Body of pancreas (tissue), 4 donors: ENCODE data around the gene COL19A1. TPM values are rescaled to one million over a fixed set of nuclear protein-coding genes. Genes with fewer than 3 reads are reported as not detected.

ENCODE experiments used
- ATAC-seq: fragments of 150-250 bp; one replicate; pipeline ENCODE4 v1.9.1; 2016
- DNase-seq, 4 donors: peaks; one replicate each; pipeline ENCODE4 v3.0.0-alpha.2; 2019
- H3K27ac ChIP-seq, 4 donors: fragments of 200-600 bp; sonication (generic); 1 replicate in 3 of 4; 2 replicates in 1 of 4; pipeline versions ENCODE4 v1.5.1 to v1.6.1; 2016 to 2019; ENCODE audit warnings: mild to moderate bottlenecking in 1 of 4, mixed read lengths in 1 of 4, moderate library complexity in 1 of 4
- H3K27me3 ChIP-seq, 2 donors: fragments of 200-600 bp; sonication (generic); one replicate each; pipeline ENCODE4 v1.6.0; 2016; ENCODE audit warnings: mild to moderate bottlenecking in 1 of 2
- H3K36me3 ChIP-seq, 2 donors: fragments of 200-600 bp; sonication (generic); replicated peaks in 1 of 2; 2 replicates each; pipeline ENCODE4 v1.5.1; 2016; ENCODE audit warnings: low read depth in 2 of 2; ENCODE audit not compliant: insufficient read depth in 1 of 2
- H3K4me1 ChIP-seq: fragments of 200-600 bp; sonication (generic); one replicate; pipeline ENCODE4 v1.6.0; 2016
- H3K4me3 ChIP-seq, 2 donors: fragments of 200-600 bp; sonication (generic); 1 replicate in 1 of 2; 2 replicates in 1 of 2; pipeline ENCODE4 v1.5.1; 2016 to 2019
- H3K9me3 ChIP-seq, 3 donors: fragments of 200-600 bp; sonication (generic); 1 replicate in 2 of 3; 2 replicates in 1 of 3; pipeline ENCODE4 v1.5.1; 2016
- POLR2A ChIP-seq, 3 donors: fragments of 450-650 bp; IDR thresholded peaks; one replicate each; pipeline ENCODE4 v1.6.1; 2016; ENCODE audit warnings: antibody characterized with exemption in 3 of 3, mild to moderate bottlenecking in 2 of 3
- WGBS, 2 donors: methylation state at CpG; one replicate each; pipeline ENCODE4 v1.1.5; 2017; 5-methylcytosine and 5-hydroxymethylcytosine counted together
- intact Hi-C: fragments of 100-400 bp; cut with DNase I; formaldehyde crosslinking; loops from one replicate; pipeline ENCODE4 v1.15.1; 2023
- total RNA-seq, 2 donors: library from RNA; depleted of rRNA; stranded (reverse); fragments of >200 nt; gene quantifications; one replicate each; pipeline ENCODE4 v1.1.0, GENCODE V29; 2016
- TF ChIP-seq, protein P1 (sequence below), 7 experiments: fragments of 450-650 bp in 4 of 7; fragments of 200-600 bp in 3 of 7; sonication (generic) in 3 of 7; IDR thresholded peaks; one replicate each; pipeline ENCODE4 v1.5.1; 2016 to 2019; ENCODE audit warnings: antibody characterized with exemption in 7 of 7

COL19A1 gene
- total RNA-seq, 2 donors from 2014 or later = 0.26 to 1.6 TPM

DNA sequence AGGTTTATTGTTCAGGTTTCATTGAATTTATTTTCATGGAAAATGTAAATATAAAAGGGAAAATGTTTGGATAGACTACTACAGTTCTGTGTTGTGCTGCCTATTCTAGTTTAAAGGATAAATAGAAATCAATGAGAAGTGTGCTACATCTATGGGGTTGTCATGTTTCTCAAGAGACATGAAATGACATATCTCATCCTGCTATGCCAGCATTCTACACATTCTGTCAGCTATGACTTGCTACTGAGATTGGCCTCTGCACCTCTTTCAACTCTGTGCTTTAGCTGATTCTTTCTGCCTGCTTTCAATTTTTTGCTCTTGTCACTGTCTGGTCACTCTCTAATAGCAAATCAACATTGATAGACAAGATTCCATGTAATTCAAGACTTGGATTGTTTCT lies 33.8 kb upstream of the COL19A1 start:
- TF ChIP-seq, protein P1, sequence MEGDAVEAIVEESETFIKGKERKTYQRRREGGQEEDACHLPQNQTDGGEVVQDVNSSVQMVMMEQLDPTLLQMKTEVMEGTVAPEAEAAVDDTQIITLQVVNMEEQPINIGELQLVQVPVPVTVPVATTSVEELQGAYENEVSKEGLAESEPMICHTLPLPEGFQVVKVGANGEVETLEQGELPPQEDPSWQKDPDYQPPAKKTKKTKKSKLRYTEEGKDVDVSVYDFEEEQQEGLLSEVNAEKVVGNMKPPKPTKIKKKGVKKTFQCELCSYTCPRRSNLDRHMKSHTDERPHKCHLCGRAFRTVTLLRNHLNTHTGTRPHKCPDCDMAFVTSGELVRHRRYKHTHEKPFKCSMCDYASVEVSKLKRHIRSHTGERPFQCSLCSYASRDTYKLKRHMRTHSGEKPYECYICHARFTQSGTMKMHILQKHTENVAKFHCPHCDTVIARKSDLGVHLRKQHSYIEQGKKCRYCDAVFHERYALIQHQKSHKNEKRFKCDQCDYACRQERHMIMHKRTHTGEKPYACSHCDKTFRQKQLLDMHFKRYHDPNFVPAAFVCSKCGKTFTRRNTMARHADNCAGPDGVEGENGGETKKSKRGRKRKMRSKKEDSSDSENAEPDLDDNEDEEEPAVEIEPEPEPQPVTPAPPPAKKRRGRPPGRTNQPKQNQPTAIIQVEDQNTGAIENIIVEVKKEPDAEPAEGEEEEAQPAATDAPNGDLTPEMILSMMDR (IDR thresholded peaks at IDR 0.05) = no peak
- TF ChIP-seq POLR2A (IDR thresholded peaks at IDR 0.05) = no peak
- Histone ChIP-seq H3K4me3 (no peak overlapping the region), H3K9me3 (no peaks in the 10 kb centered on the region), H3K27ac (no peak overlapping the region), H3K36me3 (no peaks in the 10 kb centered on the region), H3K4me1 (peaks cover 3% of the 10 kb centered on the region), H3K27me3 (no peaks in the 10 kb centered on the region)
- intact Hi-C loops = loop anchor here (10.0 kb wide), 1 partner anchor 272 kb away; no protein-coding TSS in a partner anchor
- no peak for ATAC-seq
- no peak for DNase-seq

DNA sequence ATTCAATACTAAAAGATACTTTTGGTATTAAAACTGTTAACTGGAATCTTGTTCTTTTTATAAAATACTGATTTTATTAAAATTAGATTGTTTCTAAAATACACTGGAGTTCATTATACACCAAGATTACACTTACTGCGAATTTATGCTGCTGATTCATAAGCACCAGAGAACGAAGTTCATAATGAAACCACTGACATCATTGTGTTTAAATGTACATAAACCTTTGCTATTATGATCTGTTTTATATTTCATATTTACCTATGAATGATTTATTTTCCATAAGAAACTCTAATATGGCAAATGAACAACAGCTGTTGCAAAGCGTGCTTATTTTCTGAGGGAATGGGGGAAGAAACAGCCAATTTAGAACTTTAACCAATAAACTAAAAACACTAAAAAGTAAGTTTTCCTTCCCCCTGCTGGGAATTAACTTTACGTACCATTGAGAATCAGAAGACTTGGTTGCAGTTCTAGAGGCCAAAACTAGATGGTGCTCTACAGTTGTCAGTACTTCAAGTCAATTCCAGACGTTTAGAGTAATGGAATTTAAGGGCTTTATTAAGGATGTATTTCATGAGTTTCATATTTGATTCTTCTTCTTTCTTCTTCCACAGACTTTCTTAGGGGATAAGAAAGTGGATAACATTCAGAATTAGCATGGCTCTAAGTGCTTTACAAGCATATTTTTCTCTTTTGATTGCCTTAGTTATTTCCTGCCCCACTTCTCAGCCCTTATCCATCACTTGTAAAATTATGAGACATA lies 30.8 kb upstream of the COL19A1 start:
- Histone ChIP-seq H3K27me3 (no peaks in the 10 kb centered on the region), H3K9me3 (no peaks in the 10 kb centered on the region), H3K27ac (no peak overlapping the region), H3K4me3 (no peak overlapping the region), H3K4me1 (peaks cover 3% of the 10 kb centered on the region), H3K36me3 (no peaks in the 10 kb centered on the region)
- peak; percentile 76 for ATAC-seq
- TF ChIP-seq POLR2A (IDR thresholded peaks at IDR 0.05) = no peak
- TF ChIP-seq, protein P1 (IDR thresholded peaks at IDR 0.05) = peak; percentile 67 to 85 (median 80)
- 7% methylated on average over 5 of the region's 5 CpGs for WGBS, 2 donors
- DNase-seq = peak; percentile 22 to 64 (median 32)
- intact Hi-C loops = loop anchor here (10.0 kb wide), 1 partner anchor 269 kb away; no protein-coding TSS in a partner anchor

DNA sequence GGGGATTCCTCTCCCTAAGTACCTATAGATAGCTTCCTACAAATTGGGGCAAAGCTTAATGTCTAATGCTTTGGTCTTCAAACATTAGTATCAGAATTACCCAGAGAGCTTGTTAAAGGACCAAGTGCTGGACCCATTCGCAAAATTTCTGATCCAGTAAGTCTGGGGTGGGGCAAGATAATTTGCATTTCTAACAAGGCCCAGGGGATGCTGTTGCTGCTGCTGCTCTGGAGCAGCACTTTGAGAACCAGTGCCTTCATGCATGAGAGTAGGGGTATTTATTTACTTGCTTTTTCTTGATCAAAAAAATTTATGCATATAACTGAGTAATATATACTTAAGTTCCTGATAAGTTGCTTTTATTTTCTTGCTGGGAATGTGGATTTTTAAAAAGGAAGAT lies 24.5 kb upstream of the COL19A1 start:
- Histone ChIP-seq H3K27ac (no peak overlapping the region), H3K27me3 (no peaks in the 10 kb centered on the region), H3K9me3 (no peaks in the 10 kb centered on the region), H3K4me3 (no peak overlapping the region), H3K36me3 (no peaks in the 10 kb centered on the region), H3K4me1 (peaks cover 6% of the 10 kb centered on the region)
- DNase-seq (no peak), ATAC-seq (no peak)
- 90 to 91% methylated on average over 1 of the region's 1 CpG for WGBS, 2 donors
- intact Hi-C loops = no loop called here
- no peak for TF ChIP-seq POLR2A (IDR thresholded peaks at IDR 0.05)

DNA sequence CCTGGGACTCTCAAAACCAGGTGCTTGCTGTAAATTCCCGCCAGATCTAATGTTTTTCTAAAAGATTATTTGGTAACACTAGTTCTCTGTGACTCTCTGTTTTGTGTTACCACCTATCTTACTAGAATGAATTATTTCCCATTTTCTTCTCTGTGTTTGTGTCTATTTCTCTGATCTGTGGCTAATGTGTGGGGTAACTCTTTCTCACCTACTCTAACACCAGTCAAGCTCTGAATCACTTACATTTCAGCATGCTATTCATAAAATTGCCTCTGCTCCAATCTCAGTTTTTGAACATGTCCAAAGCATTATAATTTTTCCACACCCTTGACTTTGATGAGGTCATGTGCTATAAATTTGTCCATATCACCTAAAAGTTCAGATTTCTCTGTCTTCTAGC lies 23.2 kb upstream of the COL19A1 start:
- H3K27ac ChIP-seq = no peak overlapping the region
- no peaks in the 10 kb centered on the region for H3K36me3 ChIP-seq
- intact Hi-C loops = no loop called here
- TF ChIP-seq, protein P1 (IDR thresholded peaks at IDR 0.05) = no peak
- no peak for TF ChIP-seq POLR2A (IDR thresholded peaks at IDR 0.05)
- 88 to 93% methylated on average over 1 of the region's 1 CpG for WGBS, 2 donors
- DNase-seq = no peak
- ATAC-seq = no peak
- H3K4me3 ChIP-seq = no peak overlapping the region
- H3K9me3 ChIP-seq = no peaks in the 10 kb centered on the region
- peaks cover 6% of the 10 kb centered on the region for H3K4me1 ChIP-seq
- H3K27me3 ChIP-seq = no peaks in the 10 kb centered on the region

DNA sequence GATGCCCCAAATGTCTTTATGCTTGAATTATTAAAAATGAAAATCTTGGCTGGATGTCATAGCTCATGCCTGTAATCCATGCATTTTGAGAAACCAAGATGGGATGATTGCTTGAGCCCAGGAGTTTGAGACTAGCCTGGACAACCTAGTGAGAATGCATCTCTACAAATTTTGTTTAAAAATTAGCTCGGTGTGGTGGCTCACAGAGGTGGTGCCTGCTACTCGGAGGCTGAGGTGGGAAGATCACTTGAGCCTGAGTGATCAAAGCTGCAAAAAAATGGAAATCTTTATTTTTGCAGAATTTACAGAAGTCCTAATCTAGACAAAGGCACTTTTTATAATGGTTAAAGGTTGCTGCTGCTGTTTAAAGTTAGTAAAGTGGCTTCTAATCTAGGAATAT lies 20.0 kb upstream of the COL19A1 start:
- 82 to 87% methylated on average over 2 of the region's 2 CpGs for WGBS, 2 donors
- Histone ChIP-seq H3K9me3 (no peaks in the 10 kb centered on the region), H3K4me1 (peaks cover 6% of the 10 kb centered on the region), H3K27ac (no peak overlapping the region), H3K27me3 (no peaks in the 10 kb centered on the region), H3K36me3 (no peaks in the 10 kb centered on the region), H3K4me3 (no peak overlapping the region)
- DNase-seq (no peak), ATAC-seq (no peak)
- no peak for TF ChIP-seq POLR2A (IDR thresholded peaks at IDR 0.05)
- TF ChIP-seq, protein P1 (IDR thresholded peaks at IDR 0.05) = no peak
- intact Hi-C loops = no loop called here
